ENCODE results near the gene CROT.
"Not testable (repeated sequence)": the region's sequence is repeated elsewhere in the genome, so short reads cannot be mapped to it uniquely, and the experiment has no call there.

Gene CROT, protein sequence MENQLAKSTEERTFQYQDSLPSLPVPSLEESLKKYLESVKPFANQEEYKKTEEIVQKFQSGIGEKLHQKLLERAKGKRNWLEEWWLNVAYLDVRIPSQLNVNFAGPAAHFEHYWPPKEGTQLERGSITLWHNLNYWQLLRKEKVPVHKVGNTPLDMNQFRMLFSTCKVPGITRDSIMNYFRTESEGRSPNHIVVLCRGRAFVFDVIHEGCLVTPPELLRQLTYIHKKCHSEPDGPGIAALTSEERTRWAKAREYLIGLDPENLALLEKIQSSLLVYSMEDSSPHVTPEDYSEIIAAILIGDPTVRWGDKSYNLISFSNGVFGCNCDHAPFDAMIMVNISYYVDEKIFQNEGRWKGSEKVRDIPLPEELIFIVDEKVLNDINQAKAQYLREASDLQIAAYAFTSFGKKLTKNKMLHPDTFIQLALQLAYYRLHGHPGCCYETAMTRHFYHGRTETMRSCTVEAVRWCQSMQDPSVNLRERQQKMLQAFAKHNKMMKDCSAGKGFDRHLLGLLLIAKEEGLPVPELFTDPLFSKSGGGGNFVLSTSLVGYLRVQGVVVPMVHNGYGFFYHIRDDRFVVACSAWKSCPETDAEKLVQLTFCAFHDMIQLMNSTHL

GRCh38 chr7:87345166-87345927, at the start of gene CROT:
Gene CROT, plus strand, starts transcription at chr7:87345664. Its CDS starts 3,405 bp downstream, at chr7:87349069.
- H3K9ac ChIP-seq (ENCODE audit: low read depth, low read length): peak within 1 kb of the TSS; percentile 71
- peaks cover under 1% of the 10 kb centered on the region for H3K36me3 ChIP-seq (ENCODE audit: insufficient read depth, low read length)
- H3K4me1 ChIP-seq (ENCODE audit: insufficient read depth, low read length): no peaks in the 10 kb centered on the region
- H3K9me3 ChIP-seq (ENCODE audit: control insufficient read depth, insufficient read depth, low read length): no peaks in the 10 kb centered on the region

GRCh38 chr7:87300756-87301155, 44.7 kb upstream of the CROT start:
- Histone ChIP-seq H3K36me3 (ENCODE audit: insufficient read depth, low read length) (no peaks in the 10 kb centered on the region), H3K9ac (ENCODE audit: low read depth, low read length) (no peak overlapping the region), H3K4me1 (ENCODE audit: insufficient read depth, low read length) (no peaks in the 10 kb centered on the region), H3K9me3 (ENCODE audit: control insufficient read depth, insufficient read depth, low read length) (no peaks in the 10 kb centered on the region)

GRCh38 chr7:87310790-87311419, 34.6 kb upstream of the CROT start:
- Histone ChIP-seq H3K4me1 (ENCODE audit: insufficient read depth, low read length) (no peaks in the 10 kb centered on the region), H3K36me3 (ENCODE audit: insufficient read depth, low read length) (no peaks in the 10 kb centered on the region), H3K9me3 (ENCODE audit: control insufficient read depth, insufficient read depth, low read length) (no peaks in the 10 kb centered on the region), H3K9ac (ENCODE audit: low read depth, low read length) (no peak overlapping the region)

DNA sequence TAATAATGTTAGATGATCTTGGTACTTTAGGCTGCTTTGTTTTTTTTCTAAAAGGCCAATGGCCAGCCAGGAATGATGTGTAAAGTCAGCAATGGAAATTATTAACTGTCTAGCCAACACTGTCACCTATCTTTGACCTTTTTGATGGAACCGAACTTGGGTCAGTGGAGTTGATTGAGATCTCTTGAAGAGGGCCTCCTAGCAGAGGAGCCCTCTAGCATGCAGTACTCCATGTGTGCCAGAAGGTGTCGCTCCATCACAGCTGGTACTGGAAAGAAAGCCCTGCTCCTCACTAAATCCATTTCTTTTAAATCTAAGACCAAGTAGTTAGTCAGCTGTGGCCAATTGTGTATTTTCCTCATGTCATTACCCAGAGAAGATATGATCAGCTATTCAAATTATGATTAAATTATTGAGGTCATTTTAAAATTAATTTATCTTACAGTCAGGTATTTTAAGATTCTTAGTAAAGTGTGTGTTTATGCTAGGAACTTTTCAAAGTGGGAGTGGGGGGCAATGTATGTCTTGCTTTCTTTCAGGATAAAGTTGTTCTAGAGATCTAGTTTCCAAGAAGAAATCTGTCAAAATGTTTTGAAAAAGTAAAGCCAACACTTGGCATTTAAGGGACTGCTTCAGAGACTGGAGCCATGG, 33.1 kb upstream of the CROT start:
- Histone ChIP-seq H3K36me3 (ENCODE audit: insufficient read depth, low read length) (no peaks in the 10 kb centered on the region), H3K9ac (ENCODE audit: low read depth, low read length) (no peak overlapping the region), H3K9me3 (ENCODE audit: control insufficient read depth, insufficient read depth, low read length) (no peaks in the 10 kb centered on the region), H3K4me1 (ENCODE audit: insufficient read depth, low read length) (no peaks in the 10 kb centered on the region; the same call in 1 of the 2 replicates)

DNA sequence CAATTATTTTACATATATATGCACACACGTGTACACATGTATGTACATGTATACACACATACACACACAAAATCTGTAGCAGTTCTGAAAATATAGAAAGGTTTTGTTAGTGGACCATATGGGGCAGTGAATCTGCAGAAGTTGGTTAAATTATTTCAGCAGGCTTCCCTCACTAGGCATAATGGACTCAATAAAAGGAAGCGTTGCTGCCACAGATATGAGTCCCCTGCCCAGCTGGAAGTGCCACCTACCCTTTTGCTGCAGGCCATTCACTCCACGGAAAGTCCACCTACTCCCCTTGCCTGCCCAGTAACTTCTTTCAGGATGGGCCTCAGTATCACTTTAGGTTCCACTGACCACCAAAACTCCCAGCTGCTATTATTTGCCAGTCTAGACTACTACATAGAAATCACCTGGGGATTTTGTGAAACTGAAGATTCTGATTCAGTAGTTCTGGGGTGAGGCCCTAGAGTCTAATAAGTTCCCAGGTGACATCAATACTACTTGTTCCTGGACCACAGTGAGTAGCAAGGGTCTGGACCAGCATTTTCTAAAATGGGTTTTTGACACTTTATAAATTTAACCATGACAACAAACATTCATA, 29.3 kb upstream of the CROT start:
- H3K9ac ChIP-seq (ENCODE audit: low read depth, low read length): no peak overlapping the region

GRCh38 chr7:87316846-87317552, 28.5 kb upstream of the CROT start:
- H3K36me3 ChIP-seq (ENCODE audit: insufficient read depth, low read length): no peaks in the 10 kb centered on the region
- no peaks in the 10 kb centered on the region; the same call in 1 of the 2 replicates for H3K4me1 ChIP-seq (ENCODE audit: insufficient read depth, low read length)
- H3K9ac ChIP-seq (ENCODE audit: low read depth, low read length): no peak overlapping the region
- no peaks in the 10 kb centered on the region for H3K9me3 ChIP-seq (ENCODE audit: control insufficient read depth, insufficient read depth, low read length)

More for the DNA sequence above, 29.3 kb upstream of the CROT start:
- Histone ChIP-seq H3K4me1 (ENCODE audit: insufficient read depth, low read length) (no peaks in the 10 kb centered on the region; the same call in 1 of the 2 replicates), H3K9me3 (ENCODE audit: control insufficient read depth, insufficient read depth, low read length) (no peaks in the 10 kb centered on the region), H3K36me3 (ENCODE audit: insufficient read depth, low read length) (no peaks in the 10 kb centered on the region)

DNA sequence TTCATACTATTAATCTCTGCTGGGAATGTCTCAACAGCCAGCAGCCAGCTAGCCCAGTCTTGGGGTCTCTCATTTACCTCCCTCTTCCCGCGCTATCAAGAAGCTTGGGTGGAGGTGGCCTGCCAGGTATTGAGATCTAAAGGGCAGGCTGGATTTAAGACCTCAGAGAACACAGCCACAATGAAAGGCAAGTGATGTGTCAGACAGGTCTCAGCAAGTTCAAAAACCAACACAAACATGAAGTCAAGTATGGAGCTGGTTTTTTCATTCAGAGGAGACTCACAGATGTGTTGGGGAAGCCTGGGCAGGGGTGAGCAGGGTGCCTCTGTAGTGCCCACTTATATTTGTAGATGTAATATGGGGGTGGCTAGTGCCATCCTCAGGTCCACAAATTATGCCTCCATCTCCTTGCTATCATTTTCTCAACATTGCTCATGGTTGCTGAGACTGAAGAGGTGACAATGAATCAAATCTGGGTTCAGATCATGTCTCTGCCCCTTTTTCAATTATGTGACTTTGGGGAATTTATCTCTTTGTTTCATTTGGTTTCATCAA, 27.7 kb upstream of the CROT start:
- Histone ChIP-seq H3K36me3 (ENCODE audit: insufficient read depth, low read length) (no peaks in the 10 kb centered on the region), H3K9ac (ENCODE audit: low read depth, low read length) (no peak overlapping the region), H3K9me3 (ENCODE audit: control insufficient read depth, insufficient read depth, low read length) (no peaks in the 10 kb centered on the region), H3K4me1 (ENCODE audit: insufficient read depth, low read length) (no peaks in the 10 kb centered on the region; the same call in 1 of the 2 replicates)

DNA sequence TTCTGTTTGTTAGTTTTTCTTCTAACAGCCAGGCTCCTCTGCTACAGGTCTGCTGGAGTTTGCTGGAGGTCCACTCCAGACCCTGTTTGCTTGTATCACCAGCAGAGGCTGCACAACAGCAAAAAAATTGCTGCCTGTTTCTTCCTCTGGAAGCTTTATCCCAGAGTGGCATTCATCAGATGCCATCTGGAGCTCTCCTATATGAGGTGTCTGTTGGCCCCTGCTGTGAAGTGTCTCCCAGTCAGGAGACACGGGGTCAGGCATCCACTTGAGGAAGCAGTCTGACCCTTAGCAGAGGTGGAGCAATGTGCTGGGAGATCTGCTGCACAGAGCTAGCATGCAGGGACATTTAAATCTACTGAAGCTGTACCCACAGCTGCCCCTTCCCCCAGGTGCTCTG, 26.7 kb upstream of the CROT start:
- no peaks in the 10 kb centered on the region; the same call in 1 of the 2 replicates for H3K4me1 ChIP-seq (ENCODE audit: insufficient read depth, low read length)
- no peaks in the 10 kb centered on the region for H3K36me3 ChIP-seq (ENCODE audit: insufficient read depth, low read length)
- no peak overlapping the region for H3K9ac ChIP-seq (ENCODE audit: low read depth, low read length)
- no peaks in the 10 kb centered on the region; the same call in 1 of the 2 replicates for H3K9me3 ChIP-seq (ENCODE audit: control insufficient read depth, insufficient read depth, low read length)

GRCh38 chr7:87319154-87319581, 26.3 kb upstream of the CROT start:
- H3K36me3 ChIP-seq (ENCODE audit: insufficient read depth, low read length); H3K4me1 ChIP-seq (ENCODE audit: insufficient read depth, low read length); H3K9me3 ChIP-seq (ENCODE audit: control insufficient read depth, insufficient read depth, low read length); H3K9ac ChIP-seq (ENCODE audit: low read depth, low read length): not testable (repeated sequence)

DNA sequence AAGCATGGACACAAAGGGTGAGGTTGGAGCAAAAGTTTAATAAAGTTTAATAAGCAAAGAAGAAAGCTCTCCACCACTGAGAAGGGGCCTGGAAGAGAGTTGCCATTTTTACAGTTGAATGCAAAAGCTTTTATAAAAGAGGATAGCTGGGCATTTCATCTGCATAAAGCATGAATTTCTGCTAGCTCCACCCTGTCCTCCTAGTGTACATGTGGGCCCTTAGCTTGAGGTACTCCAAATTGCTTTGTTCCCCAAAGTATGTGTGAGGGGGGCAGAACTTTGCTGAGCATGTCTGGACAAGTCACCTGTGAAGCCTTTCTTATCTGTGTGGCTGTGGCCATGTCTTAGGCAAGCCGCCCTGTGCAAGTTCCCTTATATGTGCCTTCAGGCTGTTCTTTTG, 22.6 kb upstream of the CROT start:
- Histone ChIP-seq H3K9me3 (ENCODE audit: control insufficient read depth, insufficient read depth, low read length) (no peaks in the 10 kb centered on the region; the same call in none of the 2 replicates), H3K36me3 (ENCODE audit: insufficient read depth, low read length) (no peaks in the 10 kb centered on the region; the same call in 1 of the 2 replicates), H3K4me1 (ENCODE audit: insufficient read depth, low read length) (no peaks in the 10 kb centered on the region), H3K9ac (ENCODE audit: low read depth, low read length) (no peak overlapping the region)

- Histone ChIP-seq H3K36me3 (ENCODE audit: insufficient read depth, low read length) (no peaks in the 10 kb centered on the region; the same call in 1 of the 2 replicates), H3K4me1 (ENCODE audit: insufficient read depth, low read length) (no peaks in the 10 kb centered on the region), H3K9me3 (ENCODE audit: control insufficient read depth, insufficient read depth, low read length) (peaks cover 8% of the 10 kb centered on the region), H3K9ac (ENCODE audit: low read depth, low read length) (no peak overlapping the region)
These were observed 19.7 kb upstream of the CROT start for GRCh38 chr7:87325576-87326370.

- Histone ChIP-seq H3K9me3 (ENCODE audit: control insufficient read depth, insufficient read depth, low read length) (peaks cover 8% of the 10 kb centered on the region), H3K36me3 (ENCODE audit: insufficient read depth, low read length) (no peaks in the 10 kb centered on the region; the same call in 1 of the 2 replicates), H3K9ac (ENCODE audit: low read depth, low read length) (no peak overlapping the region), H3K4me1 (ENCODE audit: insufficient read depth, low read length) (no peaks in the 10 kb centered on the region)
These were observed 17.2 kb upstream of the CROT start for GRCh38 chr7:87328281-87328680.
